ENCODE data around the gene CGA. TPM values are rescaled to one million over a fixed set of nuclear protein-coding genes. Genes with fewer than 3 reads are reported as not detected.

Gene CGA
- total RNA-seq, 1 donor from 2014 or later = not detected

DNA sequence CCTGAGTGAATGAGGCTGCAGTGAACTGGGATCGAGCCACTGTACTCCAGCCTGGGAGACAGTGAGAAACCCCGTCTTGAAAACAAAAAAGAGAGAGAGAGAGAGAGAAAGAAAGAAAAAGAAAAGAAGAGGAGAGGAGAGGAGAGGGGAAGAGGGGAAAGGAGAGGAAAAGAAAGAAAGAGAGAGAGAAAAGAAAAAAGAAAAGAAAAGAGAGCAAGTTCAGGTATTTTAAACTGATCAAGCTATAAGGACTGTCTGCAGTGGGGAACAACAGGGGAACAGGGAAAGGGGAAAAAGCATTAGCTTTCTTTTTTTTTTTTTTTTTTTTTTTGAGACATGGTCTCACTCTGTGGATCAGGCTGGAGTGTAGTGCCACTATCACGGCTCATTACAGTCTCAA lies 2.5 kb downstream of the CGA start:
- Histone ChIP-seq H3K9me3 (no peaks in the 10 kb centered on the region), H3K36me3 (no peaks in the 10 kb centered on the region), H3K4me1 (no peaks in the 10 kb centered on the region), H3K4me3 (no peak overlapping the region), H3K27ac (no peak overlapping the region), H3K27me3 (ENCODE audit: low read depth) (peaks cover 7% of the 10 kb centered on the region)
- ATAC-seq = no peak
- intact Hi-C loops (cut with DNase I) = no loop called here
- TF ChIP-seq, protein P1, sequence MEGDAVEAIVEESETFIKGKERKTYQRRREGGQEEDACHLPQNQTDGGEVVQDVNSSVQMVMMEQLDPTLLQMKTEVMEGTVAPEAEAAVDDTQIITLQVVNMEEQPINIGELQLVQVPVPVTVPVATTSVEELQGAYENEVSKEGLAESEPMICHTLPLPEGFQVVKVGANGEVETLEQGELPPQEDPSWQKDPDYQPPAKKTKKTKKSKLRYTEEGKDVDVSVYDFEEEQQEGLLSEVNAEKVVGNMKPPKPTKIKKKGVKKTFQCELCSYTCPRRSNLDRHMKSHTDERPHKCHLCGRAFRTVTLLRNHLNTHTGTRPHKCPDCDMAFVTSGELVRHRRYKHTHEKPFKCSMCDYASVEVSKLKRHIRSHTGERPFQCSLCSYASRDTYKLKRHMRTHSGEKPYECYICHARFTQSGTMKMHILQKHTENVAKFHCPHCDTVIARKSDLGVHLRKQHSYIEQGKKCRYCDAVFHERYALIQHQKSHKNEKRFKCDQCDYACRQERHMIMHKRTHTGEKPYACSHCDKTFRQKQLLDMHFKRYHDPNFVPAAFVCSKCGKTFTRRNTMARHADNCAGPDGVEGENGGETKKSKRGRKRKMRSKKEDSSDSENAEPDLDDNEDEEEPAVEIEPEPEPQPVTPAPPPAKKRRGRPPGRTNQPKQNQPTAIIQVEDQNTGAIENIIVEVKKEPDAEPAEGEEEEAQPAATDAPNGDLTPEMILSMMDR (IDR thresholded peaks at IDR 0.05) = no peak
- no peak for DNase-seq

DNA sequence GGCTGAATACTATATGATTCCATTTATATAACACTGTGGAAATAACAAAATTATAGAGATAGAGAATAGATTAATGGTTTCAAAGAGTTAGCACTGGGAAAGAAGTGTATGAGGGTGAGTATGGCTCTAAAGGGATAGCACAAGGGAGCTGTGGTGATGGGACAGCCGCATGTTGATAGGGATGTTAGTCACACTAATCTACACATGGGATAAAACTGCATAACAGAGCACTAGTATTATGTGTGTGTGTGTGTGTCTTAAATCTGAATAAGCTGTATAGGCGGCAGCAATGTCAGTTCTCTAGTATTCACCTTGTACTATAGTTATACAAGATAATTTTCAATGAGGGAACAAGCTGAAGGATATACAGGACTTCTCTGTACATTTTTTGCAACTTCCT lies 5.8 kb downstream of the CGA start:
- H3K4me1 ChIP-seq = no peaks in the 10 kb centered on the region
- H3K4me3 ChIP-seq = no peak overlapping the region
- no peak overlapping the region for H3K27ac ChIP-seq
- TF ChIP-seq, protein P1 (IDR thresholded peaks at IDR 0.05) = no peak
- intact Hi-C loops (cut with DNase I) = no loop called here
- DNase-seq = no peak
- H3K9me3 ChIP-seq = no peaks in the 10 kb centered on the region
- no peak for ATAC-seq
- H3K27me3 ChIP-seq (ENCODE audit: low read depth) = no peaks in the 10 kb centered on the region
- no peaks in the 10 kb centered on the region for H3K36me3 ChIP-seq

DNA sequence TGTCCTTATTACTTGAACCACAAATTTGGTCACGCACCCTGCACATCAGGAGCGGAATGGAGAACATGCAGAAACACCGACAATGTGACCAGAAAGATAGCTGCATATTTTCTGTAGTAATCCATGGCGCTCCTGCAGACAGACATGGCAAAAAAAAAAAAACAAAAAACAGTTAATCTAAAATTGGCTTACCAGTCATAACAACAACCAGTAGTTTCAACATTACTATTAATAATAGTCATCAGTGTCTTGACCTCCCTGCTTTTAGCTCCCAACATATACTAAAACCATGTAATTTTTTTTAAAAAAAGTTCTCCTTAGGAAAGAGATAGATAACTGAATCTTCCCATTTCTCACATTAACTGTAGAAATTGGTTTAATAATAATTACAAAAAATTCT lies 6.8 kb downstream of the CGA start:
- Histone ChIP-seq H3K36me3 (no peaks in the 10 kb centered on the region), H3K4me3 (no peak overlapping the region), H3K27me3 (ENCODE audit: low read depth) (no peaks in the 10 kb centered on the region), H3K4me1 (no peaks in the 10 kb centered on the region), H3K9me3 (no peaks in the 10 kb centered on the region), H3K27ac (no peak overlapping the region)
- no peak for ATAC-seq
- DNase-seq = no peak
- TF ChIP-seq, protein P1 (IDR thresholded peaks at IDR 0.05) = no peak
- intact Hi-C loops (cut with DNase I) = no loop called here

DNA sequence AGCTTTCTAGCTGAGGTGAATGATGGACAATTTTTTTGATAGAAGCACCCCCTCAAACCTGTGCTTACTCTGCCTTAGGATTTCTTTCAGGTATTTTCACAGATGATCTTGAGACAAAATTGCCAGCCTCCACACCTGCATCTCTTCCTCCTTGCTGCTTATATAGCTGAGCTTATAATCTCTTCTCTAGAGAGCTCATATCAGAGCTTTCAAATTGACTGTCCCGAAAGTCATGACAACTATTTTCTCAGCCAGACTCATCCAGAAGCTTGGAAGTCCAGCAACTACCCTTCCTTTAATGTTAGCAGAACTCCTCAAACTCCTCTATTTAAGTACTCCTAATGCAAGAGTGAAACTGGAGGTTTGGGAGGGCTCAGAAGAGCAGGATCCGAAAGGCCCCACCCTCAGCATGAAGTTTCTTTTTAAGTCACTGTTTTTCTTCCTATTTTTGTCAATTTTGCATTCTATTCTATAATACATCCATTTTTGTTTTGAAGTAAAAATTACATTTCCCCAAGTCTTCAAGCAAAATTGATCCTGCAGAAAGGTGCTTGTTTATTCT lies 12.7 kb downstream of the CGA start:
- DNase-seq = no peak
- Histone ChIP-seq H3K4me1 (no peaks in the 10 kb centered on the region), H3K9me3 (no peaks in the 10 kb centered on the region), H3K27ac (no peak overlapping the region), H3K27me3 (ENCODE audit: low read depth) (no peaks in the 10 kb centered on the region), H3K4me3 (no peak overlapping the region), H3K36me3 (no peaks in the 10 kb centered on the region)
- TF ChIP-seq, protein P1 (IDR thresholded peaks at IDR 0.05) = no peak
- intact Hi-C loops (cut with DNase I) = no loop called here
- ATAC-seq = no peak

DNA sequence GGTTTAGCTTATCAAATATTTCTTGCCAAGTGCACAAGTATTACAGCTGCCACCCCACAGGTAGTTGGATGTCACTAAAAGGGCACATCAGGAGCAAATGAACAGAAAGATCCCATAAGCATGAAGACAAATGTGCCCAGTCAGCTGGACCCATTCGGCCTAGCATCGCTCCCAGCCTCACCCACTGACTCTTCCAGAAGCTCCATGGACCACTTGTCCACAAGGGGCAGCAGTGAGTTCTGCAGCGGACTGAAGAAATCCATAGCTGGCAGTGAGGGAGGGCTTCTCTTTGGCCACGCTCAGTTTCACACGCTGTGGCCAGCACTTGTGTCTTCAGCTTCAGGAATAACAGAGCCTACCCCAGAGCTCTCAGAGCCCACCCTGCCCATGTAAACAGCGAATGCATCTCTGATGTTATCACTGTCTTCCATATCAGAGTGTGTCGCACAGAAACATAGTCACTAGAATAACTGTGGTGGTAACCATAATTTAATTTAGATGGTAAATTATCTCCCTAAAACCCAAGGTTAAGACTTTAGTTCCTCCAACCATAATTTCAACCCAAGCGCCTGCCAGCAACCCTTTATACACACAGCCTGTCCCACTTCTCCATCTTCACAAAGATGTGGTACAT lies 15.8 kb downstream of the CGA start:
- ATAC-seq = peak; percentile 82 to 85
- Histone ChIP-seq H3K4me3 (no peak overlapping the region), H3K4me1 (no peaks in the 10 kb centered on the region), H3K36me3 (no peaks in the 10 kb centered on the region), H3K9me3 (no peaks in the 10 kb centered on the region), H3K27ac (no peak overlapping the region), H3K27me3 (ENCODE audit: low read depth) (no peaks in the 10 kb centered on the region)
- intact Hi-C loops (cut with DNase I) = no loop called here
- peak; percentile 63 for DNase-seq
- TF ChIP-seq, protein P1 (IDR thresholded peaks at IDR 0.05) = peak; percentile 87
